ENCODE data around the gene KAZN. TPM values are rescaled to one million over a fixed set of nuclear protein-coding genes. Genes with fewer than 3 reads are reported as not detected.

Gene KAZN
- total RNA-seq, 2 experiments from 2014 or later: 0.22 to 0.55 TPM

- ChIA-PET CTCF (no interaction called here), POLR2A (no interaction called here)
- TF ChIP-seq CTCF (IDR thresholded peaks at IDR 0.05): no peak
- Histone ChIP-seq H3K27ac (ENCODE audit: low read depth in 1 of 2, low read length in 2 of 2) (no peak overlapping the region), H3K9me3 (ENCODE audit: control insufficient read depth in 1 of 2, insufficient read depth in 1 of 2, low read length in 2 of 2) (no peaks in the 10 kb centered on the region), H3K27me3 (ENCODE audit: control insufficient read depth in 1 of 2, insufficient read depth in 2 of 2, low read length in 2 of 2) (no peaks in the 10 kb centered on the region), H3K36me3 (ENCODE audit: insufficient read depth, low read length) (no peaks in the 10 kb centered on the region), H3K4me1 (ENCODE audit: insufficient read depth, low read length) (no peaks in the 10 kb centered on the region), H3K4me3 (ENCODE audit: low read length) (no peak overlapping the region)
- no peak for DNase-seq
- intact Hi-C loops (cut with DNase I, micrococcal nuclease): no loop called here
- ATAC-seq (ENCODE audit: poor library complexity): no peak
- Mint-ChIP-seq H3K4me1 (ENCODE audit: low read depth) (no peaks in the 10 kb centered on the region), H3K27me3 (peaks cover 4% of the 10 kb centered on the region), H3K36me3 (ENCODE audit: low read depth) (no peaks in the 10 kb centered on the region), H3K27ac (no peak overlapping the region), H3K4me3 (no peak overlapping the region), H3K9me3 (no peaks in the 10 kb centered on the region)
Observed at GRCh38 chr1:14887044-14887566, 288.6 kb downstream of the KAZN start.

GRCh38 chr1:14887764-14888350 lies 289.4 kb downstream of the KAZN start:
- H3K9me3 ChIP-seq (ENCODE audit: control insufficient read depth in 1 of 2, insufficient read depth in 1 of 2, low read length in 2 of 2): no peaks in the 10 kb centered on the region
- H3K4me3 ChIP-seq (ENCODE audit: low read length): no peak overlapping the region
- H3K4me1 Mint-ChIP-seq (ENCODE audit: low read depth): no peaks in the 10 kb centered on the region
- POLR2A ChIA-PET: no interaction called here
- no peak overlapping the region for H3K27ac Mint-ChIP-seq
- no peaks in the 10 kb centered on the region for H3K36me3 ChIP-seq (ENCODE audit: insufficient read depth, low read length)
- H3K27me3 ChIP-seq (ENCODE audit: control insufficient read depth in 1 of 2, insufficient read depth in 2 of 2, low read length in 2 of 2): no peaks in the 10 kb centered on the region
- H3K27ac ChIP-seq (ENCODE audit: low read depth in 1 of 2, low read length in 2 of 2): no peak overlapping the region
- H3K27me3 Mint-ChIP-seq: peaks cover 5% of the 10 kb centered on the region
- no peaks in the 10 kb centered on the region for H3K36me3 Mint-ChIP-seq (ENCODE audit: low read depth)
- TF ChIP-seq CTCF (IDR thresholded peaks at IDR 0.05): no peak
- intact Hi-C loops (cut with DNase I, micrococcal nuclease): no loop called here
- DNase-seq (no peak), ATAC-seq (ENCODE audit: poor library complexity) (no peak)
- no peaks in the 10 kb centered on the region for H3K4me1 ChIP-seq (ENCODE audit: insufficient read depth, low read length)
- H3K4me3 Mint-ChIP-seq: no peak overlapping the region
- CTCF ChIA-PET: no interaction called here
- H3K9me3 Mint-ChIP-seq: no peaks in the 10 kb centered on the region

- Histone ChIP-seq H3K27ac (ENCODE audit: low read depth in 1 of 2, low read length in 2 of 2) (no peak overlapping the region), H3K4me3 (ENCODE audit: low read length) (no peak overlapping the region), H3K9me3 (ENCODE audit: control insufficient read depth in 1 of 2, insufficient read depth in 1 of 2, low read length in 2 of 2) (no peaks in the 10 kb centered on the region), H3K27me3 (ENCODE audit: control insufficient read depth in 1 of 2, insufficient read depth in 2 of 2, low read length in 2 of 2) (no peaks in the 10 kb centered on the region), H3K36me3 (ENCODE audit: insufficient read depth, low read length) (no peaks in the 10 kb centered on the region), H3K4me1 (ENCODE audit: insufficient read depth, low read length) (no peaks in the 10 kb centered on the region)
- intact Hi-C loops (cut with DNase I, micrococcal nuclease): no loop called here
- no peak overlapping the region for H3K27ac Mint-ChIP-seq
- POLR2A ChIA-PET: no interaction called here
- peaks cover 6% of the 10 kb centered on the region for H3K27me3 Mint-ChIP-seq
- no peaks in the 10 kb centered on the region for H3K9me3 Mint-ChIP-seq
- no peaks in the 10 kb centered on the region for H3K4me1 Mint-ChIP-seq (ENCODE audit: low read depth)
- ATAC-seq (ENCODE audit: poor library complexity) (no peak), DNase-seq (no peak)
- no peaks in the 10 kb centered on the region for H3K36me3 Mint-ChIP-seq (ENCODE audit: low read depth)
- CTCF ChIA-PET: no interaction called here
- no peak overlapping the region for H3K4me3 Mint-ChIP-seq
- TF ChIP-seq CTCF (IDR thresholded peaks at IDR 0.05): no peak
Observed at GRCh38 chr1:14888374-14888773, 289.9 kb downstream of the KAZN start.

Data from CD4-positive, alpha-beta T cell (primary cell).